ENCODE data around the gene SAP30L. TPM values are rescaled to one million over a fixed set of nuclear protein-coding genes. Genes with fewer than 3 reads are reported as not detected.

Gene SAP30L
- total RNA-seq, 2 donors from 2014 or later: 20.4 to 32.8 TPM

GRCh38 chr5:154505567-154505966 lies 59.8 kb downstream of the SAP30L start:
- Mint-ChIP-seq H3K27me3 (peaks cover 55 to 66% of the 10 kb centered on the region in 2 donors), H3K4me1 (ENCODE audit: low read depth in 2 of 2) (peaks cover 18 to 30% of the 10 kb centered on the region in 2 donors), H3K9me3 (no peaks in the 10 kb centered on the region), H3K27ac (no peak overlapping the region), H3K4me3 (no peak overlapping the region), H3K36me3 (no peaks in the 10 kb centered on the region)
- DNase-seq (ENCODE audit: low spot score) (no peak), ATAC-seq (no peak)

- ATAC-seq (no peak), DNase-seq (ENCODE audit: low spot score) (no peak)
- H3K4me1 Mint-ChIP-seq (ENCODE audit: low read depth in 2 of 2): peaks cover 18 to 30% of the 10 kb centered on the region in 2 donors
- H3K9me3 Mint-ChIP-seq: no peaks in the 10 kb centered on the region
- H3K36me3 Mint-ChIP-seq: no peaks in the 10 kb centered on the region
- H3K27ac Mint-ChIP-seq: no peak overlapping the region
- no peak overlapping the region for H3K4me3 Mint-ChIP-seq
- peaks cover 55 to 62% of the 10 kb centered on the region in 2 donors for H3K27me3 Mint-ChIP-seq
Measured at GRCh38 chr5:154506049-154506715, 60.4 kb downstream of the SAP30L start.

- H3K27ac Mint-ChIP-seq: no peak overlapping the region
- no peak for DNase-seq (ENCODE audit: low spot score)
Measured at GRCh38 chr5:154506716-154507080, 60.9 kb downstream of the SAP30L start.

GRCh38 chr5:154508114-154508513 lies 62.3 kb downstream of the SAP30L start:
- Mint-ChIP-seq H3K36me3 (no peaks in the 10 kb centered on the region), H3K4me1 (ENCODE audit: low read depth in 2 of 2) (peaks cover 13 to 21% of the 10 kb centered on the region in 2 donors), H3K27ac (no peak overlapping the region), H3K4me3 (no peak overlapping the region), H3K9me3 (no peaks in the 10 kb centered on the region), H3K27me3 (peaks cover 41 to 46% of the 10 kb centered on the region in 2 donors)
- ATAC-seq: peak in 1 of 2 donors; percentile 59
- DNase-seq (ENCODE audit: low spot score): no peak

More at GRCh38 chr5:154506716-154507080, 60.9 kb downstream of the SAP30L start:
- no peak for ATAC-seq
- Mint-ChIP-seq H3K36me3 (no peaks in the 10 kb centered on the region), H3K9me3 (no peaks in the 10 kb centered on the region), H3K4me3 (no peak overlapping the region), H3K4me1 (ENCODE audit: low read depth in 2 of 2) (peaks cover 18 to 30% of the 10 kb centered on the region in 2 donors), H3K27me3 (peaks cover 51 to 57% of the 10 kb centered on the region in 2 donors)

GRCh38 chr5:154509784-154510555 lies 64.2 kb downstream of the SAP30L start:
- Mint-ChIP-seq H3K27ac (no peak overlapping the region), H3K27me3 (peaks cover 47 to 49% of the 10 kb centered on the region in 2 donors)

More at GRCh38 chr5:154509784-154510555, 64.2 kb downstream of the SAP30L start:
- no peak for ATAC-seq
- peaks cover 23 to 31% of the 10 kb centered on the region in 2 donors for H3K4me1 Mint-ChIP-seq (ENCODE audit: low read depth in 2 of 2)
- H3K9me3 Mint-ChIP-seq: no peaks in the 10 kb centered on the region
- no peak overlapping the region for H3K4me3 Mint-ChIP-seq
- DNase-seq (ENCODE audit: low spot score): no peak
- no peaks in the 10 kb centered on the region for H3K36me3 Mint-ChIP-seq

Other genes with a start within 250 kb of the SAP30L start
- not detected for gene HAND1, start 32.2 kb downstream of the SAP30L start, total RNA-seq